HG02884 (cell line): Measurements from ENCODE around the gene PHF21A.
"Not testable (repeated sequence)": the region's sequence is repeated elsewhere in the genome, so short reads cannot be mapped to it uniquely, and the experiment has no call there.

ENCODE experiments used
- ATAC-seq: cut with Tn5 transposase; IDR thresholded peaks from one replicate; pipeline ENCODE4 v1.9.1; 2021; ENCODE audit warnings: mild to moderate bottlenecking, moderate library complexity; ENCODE audit not compliant: unreplicated experiment

PHF21A gene

GRCh38 chr11:45988921-45989320 is 132.3 kb downstream of the PHF21A start:
- ATAC-seq = no peak

GRCh38 chr11:45985212-45985611 is 136.0 kb downstream of the PHF21A start:
- no peak for ATAC-seq

- ATAC-seq = no peak
Measured at GRCh38 chr11:45984192-45984591, 137.1 kb downstream of the PHF21A start.

GRCh38 chr11:45983471-45983845 is 137.8 kb downstream of the PHF21A start:
- no peak for ATAC-seq

- no peak for ATAC-seq
Measured at GRCh38 chr11:45982656-45983470, 138.4 kb downstream of the PHF21A start.

- ATAC-seq = not testable (repeated sequence)
Measured at GRCh38 chr11:45981826-45982225, 139.4 kb downstream of the PHF21A start.

GRCh38 chr11:45974806-45975205 is 146.4 kb downstream of the PHF21A start:
- no peak for ATAC-seq

- ATAC-seq = no peak
Measured at GRCh38 chr11:45973601-45974000, 147.7 kb downstream of the PHF21A start.

GRCh38 chr11:45968901-45969300 is 152.4 kb downstream of the PHF21A start:
- no peak for ATAC-seq

GRCh38 chr11:45967506-45967905 is 153.7 kb downstream of the PHF21A start:
- no peak for ATAC-seq

- ATAC-seq = no peak
Measured at GRCh38 chr11:45964911-45965389, 156.3 kb downstream of the PHF21A start.

- ATAC-seq = no peak
Measured at GRCh38 chr11:45961751-45962240, 159.5 kb downstream of the PHF21A start.

GRCh38 chr11:45960387-45961095 is 160.7 kb downstream of the PHF21A start:
- ATAC-seq = no peak

GRCh38 chr11:45959851-45960250 is 161.4 kb downstream of the PHF21A start:
- no peak for ATAC-seq

- no peak for ATAC-seq
Measured at GRCh38 chr11:45949992-45950407, 171.3 kb downstream of the PHF21A start.

- no peak for ATAC-seq
Measured at GRCh38 chr11:45948356-45948755, 172.9 kb downstream of the PHF21A start.

- ATAC-seq = no peak
Measured at GRCh38 chr11:45947885-45948284, 173.4 kb downstream of the PHF21A start.

GRCh38 chr11:45945397-45945999 is 175.8 kb downstream of the PHF21A start:
- ATAC-seq = no peak

- ATAC-seq = no peak
Measured at GRCh38 chr11:45942381-45942780, 178.9 kb downstream of the PHF21A start.

- no peak for ATAC-seq
Measured at GRCh38 chr11:45941285-45941684, 180.0 kb downstream of the PHF21A start.

GRCh38 chr11:45939836-45940235 is 181.4 kb downstream of the PHF21A start:
- ATAC-seq = no peak

- no peak for ATAC-seq
Measured at GRCh38 chr11:45937916-45938315, 183.3 kb downstream of the PHF21A start.
